ENCODE data around the gene GMDS.

- TF ChIP-seq AFF4 (CRISPR knock-in tag; IDR thresholded peaks at IDR 0.05; ENCODE audit: borderline replicate concordance): no peak
- TF ChIP-seq, protein P1, sequence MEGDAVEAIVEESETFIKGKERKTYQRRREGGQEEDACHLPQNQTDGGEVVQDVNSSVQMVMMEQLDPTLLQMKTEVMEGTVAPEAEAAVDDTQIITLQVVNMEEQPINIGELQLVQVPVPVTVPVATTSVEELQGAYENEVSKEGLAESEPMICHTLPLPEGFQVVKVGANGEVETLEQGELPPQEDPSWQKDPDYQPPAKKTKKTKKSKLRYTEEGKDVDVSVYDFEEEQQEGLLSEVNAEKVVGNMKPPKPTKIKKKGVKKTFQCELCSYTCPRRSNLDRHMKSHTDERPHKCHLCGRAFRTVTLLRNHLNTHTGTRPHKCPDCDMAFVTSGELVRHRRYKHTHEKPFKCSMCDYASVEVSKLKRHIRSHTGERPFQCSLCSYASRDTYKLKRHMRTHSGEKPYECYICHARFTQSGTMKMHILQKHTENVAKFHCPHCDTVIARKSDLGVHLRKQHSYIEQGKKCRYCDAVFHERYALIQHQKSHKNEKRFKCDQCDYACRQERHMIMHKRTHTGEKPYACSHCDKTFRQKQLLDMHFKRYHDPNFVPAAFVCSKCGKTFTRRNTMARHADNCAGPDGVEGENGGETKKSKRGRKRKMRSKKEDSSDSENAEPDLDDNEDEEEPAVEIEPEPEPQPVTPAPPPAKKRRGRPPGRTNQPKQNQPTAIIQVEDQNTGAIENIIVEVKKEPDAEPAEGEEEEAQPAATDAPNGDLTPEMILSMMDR (IDR thresholded peaks at IDR 0.05): no peak
- TF ChIP-seq, protein P2, sequence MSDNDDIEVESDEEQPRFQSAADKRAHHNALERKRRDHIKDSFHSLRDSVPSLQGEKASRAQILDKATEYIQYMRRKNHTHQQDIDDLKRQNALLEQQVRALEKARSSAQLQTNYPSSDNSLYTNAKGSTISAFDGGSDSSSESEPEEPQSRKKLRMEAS (CRISPR knock-in tag; IDR thresholded peaks at IDR 0.05): no peak
- TF ChIP-seq ZNF317 (CRISPR knock-in tag; IDR thresholded peaks at IDR 0.05; ENCODE audit: borderline replicate concordance, low read depth): no peak
- TF ChIP-seq RORB (CRISPR knock-in tag; IDR thresholded peaks at IDR 0.05): no peak
- TF ChIP-seq, protein P3, sequence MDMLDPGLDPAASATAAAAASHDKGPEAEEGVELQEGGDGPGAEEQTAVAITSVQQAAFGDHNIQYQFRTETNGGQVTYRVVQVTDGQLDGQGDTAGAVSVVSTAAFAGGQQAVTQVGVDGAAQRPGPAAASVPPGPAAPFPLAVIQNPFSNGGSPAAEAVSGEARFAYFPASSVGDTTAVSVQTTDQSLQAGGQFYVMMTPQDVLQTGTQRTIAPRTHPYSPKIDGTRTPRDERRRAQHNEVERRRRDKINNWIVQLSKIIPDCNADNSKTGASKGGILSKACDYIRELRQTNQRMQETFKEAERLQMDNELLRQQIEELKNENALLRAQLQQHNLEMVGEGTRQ (CRISPR knock-in tag; IDR thresholded peaks at IDR 0.05): no peak
Observed at GRCh38 chr6:2007165-2007564, 238.2 kb downstream of the GMDS start.

Measured in WTC11 (cell line).